GM12878 (cell line): ENCODE measurements around the gene ANAPC2. TPM values are rescaled to one million over a fixed set of nuclear protein-coding genes. Genes with fewer than 3 reads are reported as not detected.

Source experiments
- ATAC-seq: fragments of 200-7000 bp; cut with Tn5 transposase; 3 replicates; pipeline ENCODE4 v1.9.1; 2020; ENCODE audit warnings: mild to moderate bottlenecking, moderate library complexity
- BruUV-seq: library from RNA; stranded (reverse); fragments of 400-500 nt; replicated peaks from 2 replicates; lab custom pipeline; 2021; lab: Mats Ljungman, UMichigan
- CTCF ChIA-PET: fragments of 300-600 bp; sonication (Branson Sonifier 250); formaldehyde crosslinking; extraction: SDS; loops from one replicate; lab custom pipeline; 2021; ENCODE audit warnings: inconsistent platforms; lab: Yijun Ruan, JAX
- POLR2A ChIA-PET: fragments of 350-600 bp; formaldehyde crosslinking; extraction: SDS; loops from one replicate; lab custom pipeline; 2021; ENCODE audit warnings: inconsistent platforms; lab: Charles Lee
- RAD21 ChIA-PET: fragments of 300-600 bp; sonication (Branson Sonifier 250); formaldehyde crosslinking; loops from one replicate; lab custom pipeline; 2023; ENCODE audit warnings: antibody characterized with exemption; ENCODE audit not compliant: unreplicated experiment; lab: Charles Lee
- SMC1A ChIA-PET: fragments of 300-600 bp; sonication (Branson Sonifier 250); formaldehyde crosslinking; loops from one replicate; lab custom pipeline; 2023; ENCODE audit not compliant: unreplicated experiment, uncharacterized antibody; lab: Charles Lee
- DNase-seq: peaks from one replicate; pipeline ENCODE4 v3.0.0-alpha.2; 2011; ENCODE audit warnings: low read depth, low spot score
- FAIRE-seq: peaks from 3 replicates; lab custom pipeline; 2011; peaks lifted over from hg19 to GRCh38; lab: Jason Lieb, UNC
- H2AFZ ChIP-seq: 2 replicates; pipeline ENCODE4 v1.6.0; 2011; ENCODE audit warnings: low read depth, low read length, control low read depth; ENCODE audit not compliant: control insufficient read depth
- H3K27ac ChIP-seq: 2 replicates; pipeline ENCODE4 v1.5.1; 2011; ENCODE audit warnings: control low read depth; ENCODE audit not compliant: control insufficient read depth, insufficient read depth
- H3K27me3 ChIP-seq, 2 experiments: replicated peaks in 1 of 2; 2 replicates each; pipeline versions ENCODE4 v1.6.0 to v1.6.1; 2011; ENCODE audit warnings: low read length in 1 of 2; ENCODE audit not compliant: control insufficient read depth in 2 of 2, insufficient read depth in 2 of 2
- H3K36me3 ChIP-seq, 2 experiments: 2 replicates each; pipeline ENCODE4 v1.5.1; 2011; ENCODE audit warnings: low read length in 1 of 2; ENCODE audit not compliant: control insufficient read depth in 2 of 2, insufficient read depth in 2 of 2
- H3K4me1 ChIP-seq: 2 replicates; pipeline ENCODE4 v1.6.1; 2011; ENCODE audit warnings: mild to moderate bottlenecking, low read length, moderate library complexity, mixed read lengths; ENCODE audit not compliant: control insufficient read depth, insufficient read depth
- H3K4me2 ChIP-seq: 2 replicates; pipeline ENCODE4 v1.6.0; 2011; ENCODE audit warnings: control low read depth; ENCODE audit not compliant: control insufficient read depth, insufficient read depth
- H3K4me3 ChIP-seq: fragments of 200-600 bp; sonication (generic); 2 replicates; pipeline ENCODE4 v1.5.1; 2016
- H3K79me2 ChIP-seq: 2 replicates; pipeline ENCODE4 v1.6.0; 2011; ENCODE audit warnings: low read length; ENCODE audit not compliant: control insufficient read depth, insufficient read depth
- H3K9ac ChIP-seq: 2 replicates; pipeline ENCODE4 v1.8.0; 2011; ENCODE audit warnings: low read length, control low read depth, mixed read lengths; ENCODE audit not compliant: control insufficient read depth, insufficient read depth
- H3K9me3 ChIP-seq: replicated peaks from 3 replicates; pipeline ENCODE4 v1.5.1; 2011; ENCODE audit warnings: mild to moderate bottlenecking, low read length; ENCODE audit not compliant: control insufficient read depth, insufficient read depth
- H4K20me1 ChIP-seq: 2 replicates; pipeline ENCODE4 v1.6.0; 2011; ENCODE audit not compliant: control insufficient read depth, insufficient read depth
- DPF2 ChIP-seq: fragments of 450-650 bp; IDR thresholded peaks from 2 replicates; pipeline ENCODE4 v1.6.1; 2017; ENCODE audit warnings: mild to moderate bottlenecking
- EED ChIP-seq: sonication (generic); IDR thresholded peaks from 2 replicates; pipeline ENCODE4 v1.6.1; 2016; ENCODE audit warnings: antibody characterized with exemption, low read depth
- HDGF ChIP-seq: fragments of 450-650 bp; IDR thresholded peaks from 2 replicates; pipeline ENCODE4 v1.6.1; 2016; ENCODE audit warnings: antibody characterized with exemption
- IKZF1 ChIP-seq: fragments of 450-650 bp; conservative IDR thresholded peaks from 2 replicates; pipeline ENCODE4 v1.6.1; 2017; ENCODE audit warnings: antibody characterized with exemption, mild to moderate bottlenecking
- MEF2B ChIP-seq: fragments of 450-650 bp; IDR thresholded peaks from 2 replicates; pipeline ENCODE4 v1.6.1; 2018; ENCODE audit warnings: mild to moderate bottlenecking, moderate library complexity; ENCODE audit not compliant: partially characterized antibody, poor library complexity, severe bottlenecking
- NR2C1 ChIP-seq: fragments of 450-650 bp; IDR thresholded peaks from 2 replicates; pipeline ENCODE4 v1.6.1; 2017; ENCODE audit warnings: antibody characterized with exemption, mild to moderate bottlenecking, moderate library complexity
- NR2F1 ChIP-seq: fragments of 450-650 bp; conservative IDR thresholded peaks from 2 replicates; pipeline ENCODE4 v1.6.1; 2017; ENCODE audit warnings: mild to moderate bottlenecking
- RELB ChIP-seq: fragments of 450-650 bp; IDR thresholded peaks from 2 replicates; pipeline ENCODE4 v1.6.1; 2017; ENCODE audit warnings: low read depth, mild to moderate bottlenecking, moderate library complexity
- RUNX3 ChIP-seq: IDR thresholded peaks from 2 replicates; pipeline ENCODE4 v1.6.1; 2012; ENCODE audit warnings: low read length, inconsistent platforms
- ZNF384 ChIP-seq: IDR thresholded peaks from 2 replicates; pipeline ENCODE4 v1.6.1; 2012; ENCODE audit warnings: low read depth, mild to moderate bottlenecking, low read length, improper control_type of control experiment, borderline replicate concordance
- WGBS: methylation state at CpG from one replicate; pipeline ENCODE4 v1.1.6; 2016; ENCODE audit warnings: low lambda C conversion rate; ENCODE audit not compliant: insufficient replicate concordance, insufficient coverage; ENCODE audit errors: missing lambda C conversion rate; 5-methylcytosine and 5-hydroxymethylcytosine counted together
- in situ Hi-C: fragments of 300-500 bp; cut with MboI; formaldehyde crosslinking; loops from 9 replicates; pipeline ENCODE4 v1.14.3; 2018; ENCODE audit warnings: mixed read lengths
- intact Hi-C: fragments of 100-400 bp; cut with micrococcal nuclease; formaldehyde crosslinking; loops from one replicate; pipeline ENCODE4 v1.14.2; 2022; ENCODE audit not compliant: unreplicated experiment
- polyA plus RNA-seq, 11 experiments: library from polyadenylated mRNA; depleted of rRNA in 4 of 11; unstranded in 6 of 11; stranded (reverse) in 5 of 11; fragments of >200 nt; fragmentation: Nextera tagmentation in 4 of 11; fragmentation: Illumina TruSeq in 1 of 11; extraction: Ambion mirVana in 4 of 11; extraction: Trizol in 1 of 11; gene quantifications; 1 replicate in 1 of 11; 2 replicates in 10 of 11; pipeline versions ENCODE4 v1.2.1 to v1.2.3, GENCODE V29; 2011 to 2016; ENCODE audit warnings: inconsistent platforms in 2 of 11, missing spikeins in 2 of 11, low read depth in 1 of 11
- total RNA-seq, 4 experiments: library from RNA; depleted of rRNA in 3 of 4; stranded (reverse); fragments of >200 nt in 3 of 4; fragmentation: Illumina TruSeq in 1 of 4; extraction: Trizol in 1 of 4; gene quantifications; 2 replicates each; pipeline versions ENCODE4 v1.2.1 to v1.2.3, GENCODE V29; 2013 to 2021
- TF ChIP-seq, protein P1 (sequence below): fragments of 450-650 bp; IDR thresholded peaks from 2 replicates; pipeline ENCODE4 v1.6.1; 2017; ENCODE audit warnings: mild to moderate bottlenecking, moderate library complexity

ANAPC2 gene
- total and polyA plus RNA-seq, 10 of the 15 experiments (the other 5 are each of a cell fraction or from before 2014, with no cell fraction given) = 0.03 to 65.2 (median 20.5) TPM

- WGBS = 25% methylated on average over 11 of the region's 14 CpGs
- Histone ChIP-seq H3K79me2 (no peaks in the 10 kb centered on the region), H4K20me1 (no peaks in the 10 kb centered on the region), H3K36me3 (no peaks in the 10 kb centered on the region), H3K4me3 (no peak overlapping the region), H3K27me3 (no peaks in the 10 kb centered on the region), H3K4me2 (peak overlapping the region; percentile 39), H3K27ac (no peak overlapping the region), H3K9ac (no peak overlapping the region), H2AFZ (no peak overlapping the region), H3K4me1 (peaks cover 28% of the 10 kb centered on the region), H3K9me3 (no peaks in the 10 kb centered on the region; the same call in 2 of the 3 replicates)
- ChIA-PET RAD21 (interaction anchor here (0.5 to 1.6 kb wide), 4 partner anchors 8 to 32 kb away, joined by 3 to 11 read pairs (median 4); no protein-coding TSS in a partner anchor), CTCF (interaction anchor here (1.1 kb wide), 1 partner anchor 8 kb away, joined by 5 read pairs; no protein-coding TSS in a partner anchor), POLR2A (interaction anchor here (0.6 to 3.7 kb wide), 7 partner anchors 9 to 118 kb away, joined by 3 to 37 read pairs (median 6); partner anchors contain the start of genes ANAPC2, LRRC26, SSNA1 and TOR4A), SMC1A (interaction anchor here (0.6 kb wide), 1 partner anchor 9 kb away, joined by 4 read pairs; no protein-coding TSS in a partner anchor)
- intact Hi-C loops (no loop called here), in situ Hi-C loops (no loop called here)
- TF ChIP-seq ZNF384 = no peak
- TF ChIP-seq NR2C1 = peak; percentile 70
- peak; percentile 88 for TF ChIP-seq NR2F1
- peak; percentile 91 for TF ChIP-seq HDGF
- 0 out of 2 replicates have a peak, but pooled peaks have one; percentile 14 for TF ChIP-seq DPF2
- TF ChIP-seq, protein P1, sequence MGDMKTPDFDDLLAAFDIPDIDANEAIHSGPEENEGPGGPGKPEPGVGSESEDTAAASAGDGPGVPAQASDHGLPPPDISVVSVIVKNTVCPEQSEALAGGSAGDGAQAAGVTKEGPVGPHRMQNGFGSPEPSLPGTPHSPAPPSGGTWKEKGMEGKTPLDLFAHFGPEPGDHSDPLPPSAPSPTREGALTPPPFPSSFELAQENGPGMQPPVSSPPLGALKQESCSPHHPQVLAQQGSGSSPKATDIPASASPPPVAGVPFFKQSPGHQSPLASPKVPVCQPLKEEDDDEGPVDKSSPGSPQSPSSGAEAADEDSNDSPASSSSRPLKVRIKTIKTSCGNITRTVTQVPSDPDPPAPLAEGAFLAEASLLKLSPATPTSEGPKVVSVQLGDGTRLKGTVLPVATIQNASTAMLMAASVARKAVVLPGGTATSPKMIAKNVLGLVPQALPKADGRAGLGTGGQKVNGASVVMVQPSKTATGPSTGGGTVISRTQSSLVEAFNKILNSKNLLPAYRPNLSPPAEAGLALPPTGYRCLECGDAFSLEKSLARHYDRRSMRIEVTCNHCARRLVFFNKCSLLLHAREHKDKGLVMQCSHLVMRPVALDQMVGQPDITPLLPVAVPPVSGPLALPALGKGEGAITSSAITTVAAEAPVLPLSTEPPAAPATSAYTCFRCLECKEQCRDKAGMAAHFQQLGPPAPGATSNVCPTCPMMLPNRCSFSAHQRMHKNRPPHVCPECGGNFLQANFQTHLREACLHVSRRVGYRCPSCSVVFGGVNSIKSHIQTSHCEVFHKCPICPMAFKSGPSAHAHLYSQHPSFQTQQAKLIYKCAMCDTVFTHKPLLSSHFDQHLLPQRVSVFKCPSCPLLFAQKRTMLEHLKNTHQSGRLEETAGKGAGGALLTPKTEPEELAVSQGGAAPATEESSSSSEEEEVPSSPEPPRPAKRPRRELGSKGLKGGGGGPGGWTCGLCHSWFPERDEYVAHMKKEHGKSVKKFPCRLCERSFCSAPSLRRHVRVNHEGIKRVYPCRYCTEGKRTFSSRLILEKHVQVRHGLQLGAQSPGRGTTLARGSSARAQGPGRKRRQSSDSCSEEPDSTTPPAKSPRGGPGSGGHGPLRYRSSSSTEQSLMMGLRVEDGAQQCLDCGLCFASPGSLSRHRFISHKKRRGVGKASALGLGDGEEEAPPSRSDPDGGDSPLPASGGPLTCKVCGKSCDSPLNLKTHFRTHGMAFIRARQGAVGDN = peak; percentile 52; the same call in 1 of the 2 replicates
- TF ChIP-seq RUNX3 = peak; percentile 44; the same call in 1 of the 2 replicates
- TF ChIP-seq IKZF1 = peak; percentile 44; the same call in 1 of the 2 replicates
- 0 out of 2 replicates have a peak, but pooled peaks have one; percentile 27 for TF ChIP-seq RELB
- TF ChIP-seq MEF2B = peak; percentile 85
- no peak for TF ChIP-seq EED
- FAIRE-seq = no peak
- peak; percentile 80 for ATAC-seq
- no TSS peak for BruUV-seq
- DNase-seq = no peak
Observed at GRCh38 chr9:137159105-137160053, 29.0 kb downstream of the ANAPC2 start.
